ENCODE results near the gene XYLB. TPM values are rescaled to one million over a fixed set of nuclear protein-coding genes. Genes with fewer than 3 reads are reported as not detected.
A peak's percentile ranks its signal among the peaks of the same experiment; 100 is the strongest.

Gene XYLB
- total and polyA plus RNA-seq, 4 experiments from 2014 or later = 0.22 to 0.61 (median 0.47) TPM

- no peaks in the 10 kb centered on the region for H3K4me1 ChIP-seq (ENCODE audit: insufficient read depth, low read length)
- CTCF ChIA-PET (ENCODE audit: partially characterized antibody) = no interaction called here
- no peak overlapping the region for H3K4me3 Mint-ChIP-seq
- no peak overlapping the region for H3K27ac ChIP-seq (ENCODE audit: low read depth, low read length)
- no peak for DNase-seq
- H3K36me3 ChIP-seq (ENCODE audit: insufficient read depth, low read length) = no peaks in the 10 kb centered on the region
- peaks cover 0 to 5% (median 0%) of the 10 kb centered on the region in 8 donors for H3K9me3 Mint-ChIP-seq
- H3K36me3 Mint-ChIP-seq = no peaks in the 10 kb centered on the region
- H3K27ac Mint-ChIP-seq = no peak overlapping the region
- H3K9me3 ChIP-seq (ENCODE audit: control insufficient read depth in 1 of 2, low read length in 2 of 2) = no peaks in the 10 kb centered on the region
- no peaks in the 10 kb centered on the region for H3K27me3 ChIP-seq (ENCODE audit: insufficient read depth, low read length)
- intact Hi-C loops (cut with micrococcal nuclease) = no loop called here
- no peak overlapping the region for H3K4me3 ChIP-seq (ENCODE audit: low read length in 2 of 2)
- peaks cover 0 to 2% of the 10 kb centered on the region in 2 donors for H3K27me3 Mint-ChIP-seq
- POLR2A ChIA-PET (ENCODE audit: partially characterized antibody) = interaction anchor here (0.9 kb wide), 1 partner anchor 10 kb away, joined by 4 read pairs; no protein-coding TSS in a partner anchor
- H3K4me1 Mint-ChIP-seq = peaks cover 0 to 2% (median 0%) of the 10 kb centered on the region in 4 donors
Measured at GRCh38 chr3:38446085-38446686, 99.6 kb downstream of the XYLB start.

GRCh38 chr3:38446812-38447211, 100.2 kb downstream of the XYLB start:
- H3K9me3 Mint-ChIP-seq = peaks cover 0 to 5% (median 0%) of the 10 kb centered on the region in 8 donors
- H3K36me3 Mint-ChIP-seq = no peaks in the 10 kb centered on the region
- Histone ChIP-seq H3K9me3 (ENCODE audit: control insufficient read depth in 1 of 2, low read length in 2 of 2) (no peaks in the 10 kb centered on the region), H3K4me1 (ENCODE audit: insufficient read depth, low read length) (no peaks in the 10 kb centered on the region), H3K27me3 (ENCODE audit: insufficient read depth, low read length) (no peaks in the 10 kb centered on the region), H3K4me3 (ENCODE audit: low read length in 2 of 2) (no peak overlapping the region), H3K36me3 (ENCODE audit: insufficient read depth, low read length) (no peaks in the 10 kb centered on the region), H3K27ac (ENCODE audit: low read depth, low read length) (no peak overlapping the region)
- peaks cover 0 to 2% (median 0%) of the 10 kb centered on the region in 4 donors for H3K4me1 Mint-ChIP-seq
- CTCF ChIA-PET (ENCODE audit: partially characterized antibody) = no interaction called here
- no peak overlapping the region for H3K27ac Mint-ChIP-seq
- H3K27me3 Mint-ChIP-seq = peaks cover 0 to 2% of the 10 kb centered on the region in 2 donors
- POLR2A ChIA-PET (ENCODE audit: partially characterized antibody) = no interaction called here
- intact Hi-C loops (cut with micrococcal nuclease) = no loop called here
- no peak for DNase-seq
- H3K4me3 Mint-ChIP-seq = no peak overlapping the region

GRCh38 chr3:38450853-38451252, 104.3 kb downstream of the XYLB start:
- intact Hi-C loops (cut with micrococcal nuclease) = loop anchor here (10.0 kb wide), 1 partner anchor 316 kb away; the partner anchor contains the start of genes ACAA1 and MYD88
- H3K9me3 Mint-ChIP-seq = peaks cover 0 to 5% (median 0%) of the 10 kb centered on the region in 8 donors
- H3K36me3 Mint-ChIP-seq = peaks cover 0 to 7% of the 10 kb centered on the region in 2 donors
- peaks cover 6 to 15% (median 12%) of the 10 kb centered on the region in 4 donors for H3K4me1 Mint-ChIP-seq
- Histone ChIP-seq H3K4me1 (ENCODE audit: insufficient read depth, low read length) (peaks cover 10% of the 10 kb centered on the region), H3K4me3 (ENCODE audit: low read length in 2 of 2) (no peak overlapping the region), H3K9me3 (ENCODE audit: control insufficient read depth in 1 of 2, low read length in 2 of 2) (no peaks in the 10 kb centered on the region), H3K27me3 (ENCODE audit: insufficient read depth, low read length) (no peaks in the 10 kb centered on the region), H3K36me3 (ENCODE audit: insufficient read depth, low read length) (no peaks in the 10 kb centered on the region), H3K27ac (ENCODE audit: low read depth, low read length) (no peak overlapping the region)
- no peak overlapping the region for H3K27ac Mint-ChIP-seq
- DNase-seq = no peak
- ChIA-PET CTCF (ENCODE audit: partially characterized antibody) (interaction anchor here (2.0 kb wide), 1 partner anchor 104 kb away, joined by 7 read pairs; the partner anchor contains the start of gene XYLB), POLR2A (ENCODE audit: partially characterized antibody) (interaction anchor here (2.6 kb wide), 1 partner anchor 24 kb away, joined by 9 read pairs; no protein-coding TSS in a partner anchor)
- H3K27me3 Mint-ChIP-seq = peaks cover 0 to 2% of the 10 kb centered on the region in 2 donors
- peak overlapping the region in 2 of 8 donors; percentile 42 to 48 for H3K4me3 Mint-ChIP-seq

GRCh38 chr3:38453075-38453912, 106.7 kb downstream of the XYLB start, which contains the start of gene ACVR2B:
TSS of gene ACVR2B (plus strand) at chr3:38453890. CDS start at chr3:38454323, 433 bp downstream.
- CTCF ChIA-PET (ENCODE audit: partially characterized antibody) = interaction anchor here (0.6 to 2.4 kb wide), 3 partner anchors 27 to 107 kb away, joined by 5 to 16 read pairs (median 6); partner anchors contain the start of gene XYLB

GRCh38 chr3:38453913-38454177, 107.3 kb downstream of the XYLB start:
- Mint-ChIP-seq H3K36me3 (peaks cover 0 to 7% of the 10 kb centered on the region in 2 donors), H3K4me3 (peak overlapping the region in 4 of 8 donors; percentile 59 to 98 (median 91)), H3K27me3 (no peaks in the 10 kb centered on the region), H3K27ac (no peak overlapping the region), H3K4me1 (peaks cover 12 to 39% (median 21%) of the 10 kb centered on the region in 4 donors), H3K9me3 (peaks cover 0 to 5% (median 0%) of the 10 kb centered on the region in 8 donors)
- no peak overlapping the region for H3K4me3 ChIP-seq (ENCODE audit: low read length in 2 of 2)
- H3K36me3 ChIP-seq (ENCODE audit: insufficient read depth, low read length) = no peaks in the 10 kb centered on the region
- H3K9me3 ChIP-seq (ENCODE audit: control insufficient read depth in 1 of 2, low read length in 2 of 2) = no peaks in the 10 kb centered on the region
- intact Hi-C loops (cut with micrococcal nuclease) = loop anchor here (1.0 to 10.0 kb wide), 3 partner anchors 42 to 319 kb away; partner anchors contain the start of genes ACAA1, EXOG, MYD88 and XYLB
- no peak overlapping the region for H3K27ac ChIP-seq (ENCODE audit: low read depth, low read length)
- POLR2A ChIA-PET (ENCODE audit: partially characterized antibody) = interaction anchor here (1.2 to 1.7 kb wide), 5 partner anchors 10 to 80 kb away, joined by 3 to 6 read pairs (median 4); no protein-coding TSS in a partner anchor
- CTCF ChIA-PET (ENCODE audit: partially characterized antibody) = interaction anchor here (1.2 to 2.4 kb wide), 2 partner anchors 26 to 108 kb away, joined by 5 to 16 read pairs; partner anchors contain the start of gene XYLB
- H3K4me1 ChIP-seq (ENCODE audit: insufficient read depth, low read length) = peaks cover 17% of the 10 kb centered on the region
- no peak for DNase-seq
- no peaks in the 10 kb centered on the region for H3K27me3 ChIP-seq (ENCODE audit: insufficient read depth, low read length)

More at GRCh38 chr3:38453075-38453912, 106.7 kb downstream of the XYLB start, which contains the start of gene ACVR2B:
- Histone ChIP-seq H3K36me3 (ENCODE audit: insufficient read depth, low read length) (no peaks in the 10 kb centered on the region), H3K4me1 (ENCODE audit: insufficient read depth, low read length) (peaks cover 17% of the 10 kb centered on the region), H3K4me3 (ENCODE audit: low read length in 2 of 2) (peak within 1 kb of the TSS; percentile 72 to 78), H3K9me3 (ENCODE audit: control insufficient read depth in 1 of 2, low read length in 2 of 2) (no peaks in the 10 kb centered on the region), H3K27ac (ENCODE audit: low read depth, low read length) (peak within 1 kb of the TSS; percentile 31), H3K27me3 (ENCODE audit: insufficient read depth, low read length) (no peaks in the 10 kb centered on the region)
- H3K4me1 Mint-ChIP-seq = peaks cover 10 to 39% (median 19%) of the 10 kb centered on the region in 4 donors
- POLR2A ChIA-PET (ENCODE audit: partially characterized antibody) = interaction anchor here (1.0 to 1.7 kb wide), 8 partner anchors 10 to 289 kb away, joined by 3 to 6 read pairs (median 4); partner anchors contain the start of gene OXSR1
- peak within 1 kb of the TSS; percentile 96 to 100 (median 97) for H3K4me3 Mint-ChIP-seq
- peak within 1 kb of the TSS; percentile 41 to 95 (median 92) for H3K27ac Mint-ChIP-seq
- peaks cover 0 to 5% (median 0%) of the 10 kb centered on the region in 8 donors for H3K9me3 Mint-ChIP-seq
- peak; percentile 56 to 62 (median 57) for DNase-seq
- H3K36me3 Mint-ChIP-seq = peaks cover 0 to 7% of the 10 kb centered on the region in 2 donors
- intact Hi-C loops (cut with micrococcal nuclease) = loop anchor here (1.0 to 10.0 kb wide), 3 partner anchors 43 to 318 kb away; partner anchors contain the start of genes ACAA1, EXOG, MYD88 and XYLB
- no peaks in the 10 kb centered on the region for H3K27me3 Mint-ChIP-seq

GRCh38 chr3:38454178-38454883, 107.7 kb downstream of the XYLB start:
- CTCF ChIA-PET (ENCODE audit: partially characterized antibody) = interaction anchor here (2.2 to 2.4 kb wide), 4 partner anchors 25 to 108 kb away, joined by 6 to 21 read pairs (median 12); partner anchors contain the start of gene XYLB
- peaks cover 0 to 7% of the 10 kb centered on the region in 2 donors for H3K36me3 Mint-ChIP-seq
- H3K4me3 ChIP-seq (ENCODE audit: low read length in 2 of 2) = peak overlapping the region; percentile 72 to 78
- peak overlapping the region; percentile 96 to 100 (median 97) for H3K4me3 Mint-ChIP-seq
- H3K27ac Mint-ChIP-seq = peak overlapping the region; percentile 16 to 95 (median 92)
- intact Hi-C loops (cut with micrococcal nuclease) = loop anchor here (10.0 kb wide), 1 partner anchor 320 kb away; the partner anchor contains the start of genes ACAA1 and MYD88
- peak in 4 of 5 donors; percentile 47 to 57 (median 54) for DNase-seq
- H3K9me3 Mint-ChIP-seq = peaks cover 0 to 5% (median 0%) of the 10 kb centered on the region in 8 donors
- no peaks in the 10 kb centered on the region for H3K36me3 ChIP-seq (ENCODE audit: insufficient read depth, low read length)
- no peaks in the 10 kb centered on the region for H3K27me3 ChIP-seq (ENCODE audit: insufficient read depth, low read length)
- POLR2A ChIA-PET (ENCODE audit: partially characterized antibody) = interaction anchor here (1.4 to 2.2 kb wide), 5 partner anchors 28 to 289 kb away, joined by 4 to 13 read pairs (median 8); partner anchors contain the start of genes EXOG and OXSR1
- peaks cover 12 to 39% (median 21%) of the 10 kb centered on the region in 4 donors for H3K4me1 Mint-ChIP-seq
- peaks cover 17% of the 10 kb centered on the region for H3K4me1 ChIP-seq (ENCODE audit: insufficient read depth, low read length)
- H3K9me3 ChIP-seq (ENCODE audit: control insufficient read depth in 1 of 2, low read length in 2 of 2) = no peaks in the 10 kb centered on the region
- peak overlapping the region; percentile 31 for H3K27ac ChIP-seq (ENCODE audit: low read depth, low read length)
- H3K27me3 Mint-ChIP-seq = no peaks in the 10 kb centered on the region

Data from CD4-positive, alpha-beta memory T cell (primary cell).